ENCODE data around the gene BTRC.
A peak's percentile ranks its signal among the peaks of the same experiment; 100 is the strongest.
"Not testable (repeated sequence)": the region's sequence is repeated elsewhere in the genome, so short reads cannot be mapped to it uniquely, and the experiment has no call there.

Gene BTRC

DNA sequence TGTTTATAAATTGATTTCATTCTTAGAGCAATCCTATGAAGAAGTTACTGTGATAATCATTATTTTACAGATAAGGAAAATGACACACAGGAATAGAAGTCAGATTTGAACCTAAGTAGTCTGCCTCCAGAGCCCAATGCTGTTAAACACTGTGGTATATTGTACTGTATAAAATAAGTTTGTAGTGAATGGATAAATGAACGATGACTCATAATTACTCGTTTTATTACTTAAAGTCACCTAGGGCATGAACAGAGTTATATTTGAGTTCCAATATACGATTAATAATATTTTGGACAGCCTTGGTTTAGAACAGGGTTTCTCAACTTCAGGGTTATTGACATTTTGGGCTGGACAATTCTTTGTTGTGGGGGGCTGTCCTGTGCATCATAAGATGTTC, 7.8 kb upstream of the BTRC start:
- DNase-seq (ENCODE audit: low read depth): peak; percentile 26

DNA sequence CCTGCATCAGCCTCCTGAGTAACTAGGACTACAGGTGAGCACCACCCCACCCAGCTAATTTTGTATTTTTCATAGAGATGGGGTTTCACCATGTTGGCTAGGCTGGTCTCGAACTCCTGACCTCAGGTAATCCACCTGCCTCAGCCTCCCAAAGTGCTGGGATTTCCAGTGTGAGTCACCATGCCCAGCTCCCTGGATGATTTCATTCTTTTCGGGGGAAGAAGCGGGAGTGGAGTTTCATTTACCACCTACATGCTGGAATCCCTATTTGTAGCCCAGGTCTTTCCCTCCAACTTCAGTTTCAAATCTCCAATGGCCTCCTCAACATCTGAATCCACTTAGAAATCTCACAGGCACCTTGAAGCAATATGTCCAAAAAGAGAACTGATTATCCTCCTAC, 2.9 kb upstream of the BTRC start:
- no peak for DNase-seq (ENCODE audit: low read depth)

DNA sequence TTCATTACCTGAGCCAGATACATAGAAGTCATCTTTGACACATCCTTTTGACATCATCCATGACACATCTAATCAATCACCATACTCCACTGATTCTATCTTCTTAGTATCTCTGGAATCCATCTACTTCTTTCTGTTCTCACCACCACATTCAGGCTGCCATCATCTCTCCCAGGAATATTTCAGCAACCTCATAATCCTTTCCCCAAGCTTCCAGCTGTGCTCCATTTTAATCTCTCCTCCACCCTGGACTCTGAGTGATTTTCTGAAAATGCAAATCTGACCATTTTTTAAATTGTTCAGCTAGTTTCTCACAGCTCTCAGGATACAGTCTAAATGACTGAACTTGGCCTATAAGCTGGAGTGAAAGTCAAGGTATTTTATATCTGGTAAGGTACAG, 2.5 kb upstream of the BTRC start:
- no peak for DNase-seq (ENCODE audit: low read depth)

DNA sequence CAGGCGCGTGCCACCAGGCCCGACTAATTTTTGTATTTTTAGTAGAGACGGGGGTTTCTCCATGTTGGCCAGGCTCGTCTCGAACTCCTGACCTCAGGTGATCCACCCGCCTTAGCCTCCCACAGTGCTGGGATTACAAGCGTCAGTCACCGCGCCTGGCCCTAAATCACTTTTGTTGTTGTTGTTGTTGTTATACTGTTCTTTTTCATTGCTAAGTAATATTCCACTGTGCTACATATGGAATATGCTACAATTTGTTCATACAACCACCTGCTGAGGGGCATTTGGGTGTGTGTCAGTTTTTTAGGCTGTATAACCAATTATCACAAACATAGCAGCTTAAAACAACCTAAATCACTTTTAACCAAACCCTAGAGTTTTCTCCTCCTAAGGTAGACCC, 1.1 kb upstream of the BTRC start:
- not testable (repeated sequence) for DNase-seq (ENCODE audit: low read depth)

DNA sequence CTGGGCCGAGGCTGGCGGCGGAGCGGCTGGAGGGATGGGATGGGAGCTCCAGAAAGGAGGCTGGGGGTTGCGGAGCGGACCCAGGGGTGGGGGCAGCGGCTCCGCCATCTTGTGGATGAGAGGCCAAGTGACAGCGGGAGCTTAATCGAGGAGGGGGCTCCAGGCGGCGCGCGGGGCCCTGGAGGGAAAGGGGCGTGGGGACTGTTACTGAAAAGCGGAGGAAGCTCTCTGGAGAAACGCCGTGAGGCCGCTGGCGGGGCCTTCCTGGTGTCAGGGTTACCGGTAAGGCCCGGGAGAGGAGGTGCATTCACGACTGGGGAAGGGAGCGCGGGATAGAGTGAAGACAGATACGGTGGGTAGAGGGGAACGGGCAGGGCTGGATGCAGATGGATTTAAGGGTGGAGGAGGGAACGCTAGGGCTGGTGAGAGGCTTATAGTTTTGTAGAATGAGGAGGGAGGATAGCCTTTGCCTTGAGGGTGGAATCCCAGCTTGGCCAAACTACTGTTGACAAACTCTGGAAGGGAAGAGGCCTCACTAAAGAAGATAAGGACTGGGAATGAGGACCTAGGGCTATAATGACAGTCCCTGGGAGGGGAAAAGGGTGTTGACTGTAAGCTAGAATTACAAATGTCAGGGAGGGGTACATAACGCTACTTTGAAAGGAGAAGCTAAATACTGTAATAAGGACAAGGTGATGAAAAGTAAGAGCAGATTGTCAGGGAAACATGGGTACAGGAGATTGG, 535 bp downstream of the BTRC start:
- peak; percentile 73 for DNase-seq (ENCODE audit: low read depth)

DNA sequence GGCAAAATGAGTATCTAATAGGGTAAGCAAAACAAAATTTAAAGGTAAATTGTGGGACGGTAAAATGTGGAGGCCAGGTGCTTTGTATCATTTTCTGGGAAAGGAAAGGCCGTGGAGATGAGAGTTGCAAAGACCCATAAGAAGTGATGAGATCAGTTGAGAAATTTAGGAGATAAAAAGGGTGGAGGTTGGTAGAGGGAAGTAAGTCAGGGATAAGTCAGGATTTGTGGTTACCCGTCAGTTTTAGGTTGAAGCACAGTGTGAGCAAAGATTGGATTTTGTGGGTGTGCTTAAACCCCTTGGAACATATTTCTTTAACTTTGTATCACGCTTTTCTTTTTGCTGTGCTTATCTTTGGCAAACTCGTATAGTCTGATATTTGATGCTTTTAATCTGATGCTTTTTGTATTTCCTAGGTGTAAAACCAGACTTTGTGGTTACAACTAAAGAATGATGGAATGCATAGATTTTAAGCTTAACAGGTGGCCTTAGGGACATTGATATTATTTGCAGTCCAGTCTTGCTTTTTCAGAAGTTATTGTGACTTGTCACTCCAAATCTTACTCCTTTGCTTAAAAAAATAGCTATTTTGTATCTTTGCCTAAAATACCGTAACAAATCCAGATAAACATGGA, 1.2 kb downstream of the BTRC start:
- DNase-seq (ENCODE audit: low read depth): peak; percentile 19

DNA sequence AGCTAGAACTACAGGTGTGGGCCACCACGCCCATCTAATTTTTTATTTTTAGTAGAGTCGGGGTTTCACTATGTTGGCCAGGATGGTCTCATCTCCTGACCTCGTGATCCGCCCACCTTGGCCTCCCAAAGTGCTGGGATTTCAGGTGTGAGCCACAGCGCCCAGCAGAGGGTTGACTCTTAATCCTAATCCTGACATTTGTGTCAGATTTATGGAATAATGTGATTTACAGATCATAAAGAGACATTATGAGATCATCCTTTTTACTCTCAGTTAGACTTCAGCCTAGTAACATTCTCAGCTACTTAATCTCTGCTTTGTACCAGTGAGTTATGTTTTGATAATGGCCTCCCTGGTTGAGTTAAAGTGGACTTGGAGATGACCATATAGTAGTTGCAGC, 2.2 kb downstream of the BTRC start:
- DNase-seq (ENCODE audit: low read depth): no peak

DNA sequence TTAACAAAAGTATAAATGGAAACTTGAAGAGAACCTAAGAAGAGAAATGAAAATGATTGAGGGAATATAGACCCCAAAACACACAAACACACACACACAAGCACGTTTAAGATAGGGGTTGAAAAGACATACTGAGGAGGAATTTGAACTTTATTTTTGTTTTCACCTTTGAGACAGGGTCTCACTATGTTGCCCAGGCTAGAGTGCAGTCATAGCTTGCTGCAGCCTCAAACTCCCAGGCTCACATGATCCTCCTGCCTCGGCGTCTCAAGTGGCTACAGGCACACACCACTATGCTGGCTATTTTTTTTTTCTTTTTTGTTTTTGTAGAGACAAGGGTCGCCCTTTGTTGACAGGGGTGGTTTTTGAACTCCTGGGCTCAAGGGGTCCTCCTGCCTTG, 4.0 kb downstream of the BTRC start:
- DNase-seq (ENCODE audit: low read depth): no peak

DNA sequence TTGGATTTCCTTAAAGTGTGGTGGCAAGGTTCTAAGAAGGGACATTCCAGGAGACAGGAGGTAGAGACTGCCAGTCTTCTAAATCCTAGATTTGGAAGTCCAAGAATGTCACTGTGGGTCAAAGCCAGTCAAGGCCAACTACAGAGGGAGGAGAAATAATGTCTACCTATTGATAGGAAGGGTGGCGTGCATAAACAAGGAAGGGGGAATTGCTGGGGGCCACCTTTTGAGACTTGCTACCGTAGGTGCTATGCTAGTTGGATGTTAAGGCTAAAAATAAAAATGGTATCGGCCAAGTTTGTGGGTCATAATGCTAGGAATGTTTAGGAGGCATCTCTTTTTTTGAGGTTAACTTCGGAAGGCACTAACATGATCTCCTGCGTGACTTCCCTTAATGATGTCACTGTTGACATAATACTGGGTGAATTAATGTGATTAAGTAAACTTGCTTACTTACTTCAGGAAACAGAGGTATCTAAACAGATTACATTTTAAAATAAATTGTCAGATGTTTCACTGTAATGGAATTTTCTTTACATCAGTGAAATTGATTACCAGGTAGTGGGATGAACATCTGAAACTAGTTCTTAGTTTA, 4.8 kb downstream of the BTRC start:
- peak; percentile 77 for DNase-seq (ENCODE audit: low read depth)

DNA sequence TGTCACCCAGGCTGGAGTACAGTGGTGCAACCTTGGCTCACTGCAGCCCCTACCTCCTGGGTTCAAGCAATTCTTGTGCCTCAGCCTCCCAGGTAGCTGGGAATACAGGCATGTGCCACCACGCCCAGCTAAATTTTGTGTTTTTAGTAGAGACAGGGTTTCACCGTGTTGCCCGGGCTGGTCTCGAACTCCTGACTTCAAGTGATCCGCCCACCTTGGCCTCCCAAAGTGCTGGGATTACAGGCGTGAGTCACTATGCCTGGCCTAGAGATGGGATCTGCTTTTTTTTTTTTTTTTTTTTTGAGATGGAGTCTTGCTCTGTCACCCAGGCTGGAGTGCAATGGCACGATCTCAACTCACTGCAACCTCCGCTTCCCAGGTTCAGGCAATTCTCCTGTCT, 6.1 kb downstream of the BTRC start:
- DNase-seq (ENCODE audit: low read depth): not testable (repeated sequence)

DNA sequence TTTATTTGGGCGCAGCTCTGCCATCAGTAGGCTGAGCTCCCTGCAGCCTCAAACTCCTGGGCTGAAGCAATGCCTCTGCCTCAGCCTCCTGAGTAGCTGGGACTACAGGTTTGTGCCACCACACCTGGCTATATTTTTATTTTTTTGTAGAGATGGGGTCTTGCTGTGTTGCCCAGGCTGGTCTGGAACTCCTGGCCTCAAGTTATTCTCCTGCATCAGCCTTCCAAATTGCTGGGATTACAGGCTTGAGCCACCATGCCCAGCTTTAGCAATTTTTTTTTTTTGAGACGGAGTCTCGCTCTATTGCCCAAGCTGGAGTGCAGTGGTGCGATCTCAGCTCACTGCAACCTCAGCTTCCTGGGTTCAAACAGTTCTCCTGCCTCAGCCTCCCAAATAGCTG, 6.9 kb downstream of the BTRC start:
- DNase-seq (ENCODE audit: low read depth): not testable (repeated sequence)

DNA sequence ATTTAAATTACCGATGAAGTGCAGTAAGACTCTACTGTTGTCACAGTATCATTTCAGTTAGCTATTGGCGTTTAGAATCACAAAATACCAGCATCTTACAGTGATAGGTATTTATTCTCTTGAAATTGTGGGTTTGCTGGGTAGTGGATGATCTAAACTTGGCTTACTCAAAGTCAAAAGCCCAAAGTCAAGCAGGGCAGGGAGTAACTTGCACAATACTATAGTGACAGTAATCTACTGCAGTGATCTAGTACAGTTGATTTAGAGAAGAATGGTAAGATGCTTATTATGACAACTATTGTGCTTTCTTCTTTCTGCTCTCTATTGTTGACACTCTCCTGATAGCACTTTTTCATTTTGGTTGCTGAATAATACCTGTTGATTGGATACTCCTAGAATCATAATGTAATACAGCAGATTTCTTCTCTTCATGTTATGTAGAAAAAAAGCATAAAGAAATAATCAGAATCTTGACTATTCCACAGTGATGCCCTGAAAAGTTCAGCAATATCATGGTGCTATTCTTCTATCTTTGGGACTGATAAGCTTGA, 10.0 kb downstream of the BTRC start:
- no peak for DNase-seq (ENCODE audit: low read depth)

DNA sequence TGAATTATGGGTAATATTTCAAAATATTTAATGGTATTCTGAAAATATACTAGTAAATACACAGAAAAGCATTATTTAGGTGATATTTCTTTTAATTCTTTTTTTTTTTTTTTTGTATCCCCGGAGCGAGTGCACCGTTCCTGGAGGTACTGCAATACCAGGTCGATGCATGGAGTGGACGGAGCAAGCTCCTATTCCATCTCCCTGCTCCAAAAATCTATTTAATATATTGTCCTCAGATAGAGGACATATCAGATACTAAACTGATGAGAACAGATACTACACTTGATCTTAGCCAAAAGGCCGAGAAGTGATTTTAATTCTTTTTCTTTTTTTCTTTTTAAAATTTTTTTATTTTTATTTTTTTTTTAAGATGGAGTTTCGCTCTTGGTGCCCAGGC, 10.8 kb downstream of the BTRC start:
- DNase-seq (ENCODE audit: low read depth): no peak

DNA sequence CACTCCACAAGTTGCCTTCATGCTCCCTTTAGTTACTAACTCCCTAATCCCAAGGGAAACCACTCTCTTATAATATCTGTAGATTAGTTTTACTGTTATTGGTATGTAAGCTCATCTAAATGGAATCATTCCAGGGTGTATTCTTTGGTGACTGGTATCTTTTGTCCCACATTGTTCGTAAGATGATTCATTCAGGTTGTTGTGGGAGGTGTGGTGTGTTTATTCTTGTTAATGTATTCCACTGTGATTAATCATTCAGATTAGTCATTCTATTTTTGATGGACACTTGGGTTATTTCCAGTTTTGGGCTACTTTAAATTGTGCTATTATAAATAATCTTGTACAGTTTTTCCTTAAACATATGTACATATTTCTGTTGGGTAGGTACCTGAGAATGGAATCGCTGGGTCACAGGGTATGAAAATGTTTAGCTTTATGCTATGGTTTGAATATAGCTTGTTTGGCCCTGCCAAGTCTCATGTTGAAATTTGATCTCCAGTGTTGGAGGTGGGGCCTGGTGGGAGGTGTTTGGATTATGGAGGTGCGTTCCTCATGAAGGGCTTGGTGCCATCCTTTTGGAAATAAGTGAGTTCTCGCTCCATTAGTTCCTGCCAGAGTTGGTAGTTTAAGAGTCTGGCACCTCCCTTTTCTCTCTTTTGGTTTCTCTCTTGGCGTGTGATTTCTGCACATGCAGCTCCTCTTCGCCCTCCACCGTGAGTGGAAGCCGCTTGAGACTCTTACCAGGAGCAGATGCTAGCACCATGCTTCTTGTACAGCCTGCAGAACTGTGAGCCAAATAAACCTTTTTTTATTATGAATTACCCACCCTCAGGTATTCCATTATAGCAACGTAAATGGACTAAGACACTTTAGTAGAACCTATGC, 13.8 kb downstream of the BTRC start:
- DNase-seq (ENCODE audit: low read depth): peak; percentile 97

DNA sequence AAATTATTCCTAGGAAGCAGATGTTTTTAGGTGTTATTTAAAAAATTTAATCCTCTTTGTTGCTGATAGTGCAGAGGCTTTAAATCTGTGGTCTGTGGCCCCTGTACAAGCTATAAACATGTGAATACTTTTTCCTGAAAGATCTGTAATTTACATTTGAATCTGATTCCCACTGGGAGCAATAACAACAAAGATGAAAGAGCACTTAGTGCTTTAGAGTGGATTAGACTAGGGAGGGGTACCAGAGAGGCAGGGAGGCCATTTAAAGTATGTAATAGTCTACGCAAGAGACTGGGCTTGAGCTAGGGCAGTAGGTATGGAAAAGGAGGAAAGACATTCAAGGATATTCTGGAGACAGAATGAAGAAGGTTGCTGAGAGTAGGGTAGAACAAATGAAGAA, 19.1 kb downstream of the BTRC start:
- no peak for DNase-seq (ENCODE audit: low read depth)

DNA sequence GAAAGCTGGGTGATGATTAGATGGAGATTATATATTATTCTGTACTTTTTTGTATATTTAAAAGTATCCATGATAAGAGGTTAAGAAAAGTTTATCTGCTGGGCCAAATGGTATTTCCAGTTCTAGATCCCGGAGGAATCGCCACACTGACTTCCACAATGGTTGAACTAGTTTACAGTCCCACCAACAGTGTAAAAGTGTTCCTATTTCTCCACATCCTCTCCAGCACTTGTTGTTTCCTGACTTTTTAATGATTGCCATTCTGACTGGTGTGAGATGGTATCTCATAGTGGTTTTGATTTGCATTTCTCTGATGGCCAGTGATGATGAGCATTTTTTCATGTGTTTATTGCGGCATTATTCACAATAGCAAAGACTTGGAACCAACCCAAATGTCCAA, 20.0 kb downstream of the BTRC start:
- not testable (repeated sequence) for DNase-seq (ENCODE audit: low read depth)

DNA sequence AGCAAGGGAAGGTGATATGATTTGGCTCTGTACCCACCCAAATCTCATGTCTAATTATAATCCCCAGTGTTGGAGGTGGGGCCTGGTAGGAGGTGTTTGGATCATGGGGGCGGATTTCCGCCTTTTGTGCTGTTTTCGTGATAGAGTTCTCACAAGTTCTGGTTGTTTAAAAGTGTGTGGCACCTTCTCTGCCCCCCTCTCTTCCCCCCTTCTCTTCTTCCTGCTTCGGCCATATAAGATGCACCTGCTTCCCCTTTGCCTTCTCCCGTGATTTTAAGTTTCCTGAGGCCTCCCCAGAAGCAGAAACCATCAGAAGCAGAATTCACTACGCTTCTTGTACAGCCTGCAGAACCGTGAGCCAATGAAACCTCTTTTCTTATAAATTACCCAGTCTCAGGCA, 21.1 kb downstream of the BTRC start:
- no peak for DNase-seq (ENCODE audit: low read depth)

DNA sequence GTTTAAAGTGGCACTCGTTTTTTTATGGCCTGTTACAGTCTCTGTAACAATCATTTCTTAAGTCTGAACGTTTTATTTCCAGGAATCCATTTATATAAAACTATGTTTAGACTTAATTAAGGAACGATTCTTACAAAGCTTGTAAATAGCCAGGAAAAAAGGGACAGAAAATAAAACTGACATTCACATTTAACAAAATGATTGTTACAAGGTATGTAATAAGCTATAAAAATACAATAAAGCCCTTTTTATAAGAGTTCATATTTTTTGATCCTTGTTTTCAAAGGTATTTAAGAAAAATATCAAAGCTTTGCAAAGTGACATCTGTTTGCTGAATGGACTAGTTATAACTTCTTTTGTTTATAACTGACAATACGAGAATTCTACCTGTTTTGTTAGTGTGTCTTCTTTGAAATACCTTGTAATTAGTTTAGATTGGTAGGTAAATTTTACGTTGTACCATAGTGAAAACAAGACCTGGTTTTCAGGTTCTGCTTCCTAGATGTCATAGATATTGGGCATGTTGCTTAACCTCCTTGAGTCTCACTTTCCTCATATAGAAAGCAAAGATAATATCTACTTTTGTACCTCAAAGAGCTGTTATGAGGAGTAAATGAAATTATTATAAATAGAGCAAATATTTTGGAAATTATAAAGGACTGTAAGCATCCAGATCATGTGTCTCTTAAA, 25.8 kb downstream of the BTRC start:
- DNase-seq (ENCODE audit: low read depth): no peak

DNA sequence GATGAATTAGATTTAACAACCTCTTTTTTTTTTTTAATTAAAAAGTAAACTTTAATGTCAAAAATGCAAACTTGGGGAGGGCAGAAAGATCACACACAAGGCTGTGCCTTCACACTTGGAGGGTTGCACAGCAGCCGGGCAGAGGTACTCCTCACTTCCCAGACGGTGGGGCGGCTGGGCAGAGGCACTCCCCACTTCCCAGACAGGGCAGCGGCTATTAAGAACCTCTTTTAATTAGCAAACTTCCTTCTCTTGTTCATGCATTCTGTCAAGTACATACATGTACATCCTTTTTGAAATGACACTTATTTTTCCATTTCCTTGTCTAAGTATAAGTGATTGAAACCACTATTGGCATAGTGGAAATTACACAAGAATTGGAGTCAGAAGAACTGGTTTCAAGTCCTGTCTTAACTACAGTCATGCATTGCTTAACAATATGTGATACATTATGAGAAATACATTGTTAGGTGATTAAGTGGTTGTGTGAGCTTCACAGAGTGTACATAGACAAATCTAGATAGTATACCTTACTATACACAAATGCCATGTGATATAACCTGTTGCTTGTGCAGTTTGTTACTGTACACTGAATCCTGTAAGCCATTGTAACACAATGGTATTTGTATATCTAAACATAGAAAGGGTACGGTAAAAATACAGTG, 26.5 kb downstream of the BTRC start:
- DNase-seq (ENCODE audit: low read depth): peak; percentile 24

DNA sequence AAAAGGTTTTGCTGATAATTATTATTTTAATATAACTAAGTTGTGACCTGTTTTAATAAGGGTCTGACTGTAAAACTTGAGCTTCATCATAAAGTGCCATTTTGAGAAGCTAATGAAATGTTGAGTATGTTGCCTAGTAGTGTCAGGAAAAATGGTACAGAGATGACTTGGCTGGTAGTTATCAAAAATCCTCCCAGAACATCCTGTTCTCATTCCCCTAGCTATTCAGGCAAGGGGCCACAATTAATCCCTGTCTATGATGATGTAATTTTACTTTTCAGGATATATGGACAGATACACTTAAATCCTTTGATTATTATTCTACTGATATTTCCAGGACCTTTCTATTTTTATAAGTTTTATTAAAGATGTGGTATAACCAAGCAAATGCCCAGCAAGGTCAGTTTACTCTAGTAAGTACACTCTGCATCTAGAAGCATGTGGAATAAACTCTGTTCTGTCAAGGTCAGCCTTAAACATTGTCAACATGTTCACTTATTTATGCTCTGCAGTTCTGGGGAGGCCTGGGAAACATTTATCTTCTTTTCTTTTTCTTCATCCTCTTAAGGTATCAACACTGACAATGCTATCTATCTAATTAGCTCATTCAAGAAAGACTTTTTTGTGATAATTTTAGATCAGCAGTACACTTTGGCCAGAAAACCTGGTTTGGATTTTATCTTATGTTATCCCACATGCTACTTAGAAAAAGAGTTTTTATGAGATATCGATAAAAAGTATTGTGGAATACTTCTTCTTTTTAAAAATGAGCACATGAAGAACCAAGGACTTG, 32.1 kb downstream of the BTRC start:
- DNase-seq (ENCODE audit: low read depth): no peak

Data from ELR (cell line).